HL-60/S4 treated with phorbol 12-myristate 13-acetate at 8.2 ng/mL for 4 days and 3 days (cell line): ENCODE measurements around the gene HIGD1A.

Experiments
- in situ Hi-C: fragments of 300-500 bp; cut with MboI; formaldehyde crosslinking; loops from 2 replicates; pipeline ENCODE4 v1.15.0; 2022; ENCODE audit warnings: low sequenced_read_pairs

HIGD1A gene

GRCh38 chr3:42804106-42804830 is at the start of gene HIGD1A:
Gene HIGD1A (minus strand): TSS chr3:42804490. CDS start chr3:42794253, 10,237 bp downstream.
- in situ Hi-C loops = no loop called here

- in situ Hi-C loops = no loop called here
These were observed 49.5 kb upstream of the HIGD1A start for GRCh38 chr3:42853739-42854302.

- in situ Hi-C loops = no loop called here
These were observed 48.8 kb upstream of the HIGD1A start for GRCh38 chr3:42853056-42853455.

GRCh38 chr3:42852441-42852840 is 48.2 kb upstream of the HIGD1A start:
- in situ Hi-C loops = no loop called here

GRCh38 chr3:42851228-42851834 is 47.0 kb upstream of the HIGD1A start:
- in situ Hi-C loops = no loop called here

- in situ Hi-C loops = no loop called here
These were observed 46.0 kb upstream of the HIGD1A start for GRCh38 chr3:42850263-42850662.

- in situ Hi-C loops = no loop called here
These were observed 44.7 kb upstream of the HIGD1A start for GRCh38 chr3:42849017-42849416.

GRCh38 chr3:42847731-42848130 is 43.4 kb upstream of the HIGD1A start:
- in situ Hi-C loops = no loop called here

GRCh38 chr3:42846685-42847522 is 42.6 kb upstream of the HIGD1A start:
- in situ Hi-C loops = no loop called here

GRCh38 chr3:42844815-42845214 is 40.5 kb upstream of the HIGD1A start:
- in situ Hi-C loops = no loop called here

- in situ Hi-C loops = no loop called here
These were observed 40.1 kb upstream of the HIGD1A start for GRCh38 chr3:42844412-42844713.

GRCh38 chr3:42843713-42844411 is 39.6 kb upstream of the HIGD1A start:
- in situ Hi-C loops = no loop called here

GRCh38 chr3:42841332-42841731 is 37.0 kb upstream of the HIGD1A start:
- in situ Hi-C loops = no loop called here

- in situ Hi-C loops = no loop called here
These were observed 35.3 kb upstream of the HIGD1A start for GRCh38 chr3:42839616-42840015.

- in situ Hi-C loops = no loop called here
These were observed 34.3 kb upstream of the HIGD1A start for GRCh38 chr3:42838571-42838970.

GRCh38 chr3:42836150-42837123 is 32.1 kb upstream of the HIGD1A start:
- in situ Hi-C loops = no loop called here

GRCh38 chr3:42831321-42831713 is 27.0 kb upstream of the HIGD1A start:
- in situ Hi-C loops = no loop called here

GRCh38 chr3:42830437-42831320 is 26.4 kb upstream of the HIGD1A start:
- in situ Hi-C loops = no loop called here
